ENCODE results near the gene TIAM2. TPM values are rescaled to one million over a fixed set of nuclear protein-coding genes. Genes with fewer than 3 reads are reported as not detected.

The TIAM2 gene
- total RNA-seq, 2 experiments from 2014 or later: 5.4 to 6.2 TPM

GRCh38 chr6:155275808-155276480 is 280.8 kb downstream of the TIAM2 start:
- CTCF ChIA-PET (ENCODE audit: unreplicated experiment): interaction anchor here (0.5 kb wide), 1 partner anchor 63 kb away, joined by 3 read pairs; no protein-coding TSS in a partner anchor
- Histone ChIP-seq H3K9me3 (ENCODE audit: low read length) (no peaks in the 10 kb centered on the region), H3K4me2 (ENCODE audit: low read length) (no peak overlapping the region), H2AFZ (ENCODE audit: low read length) (no peak overlapping the region), H3K36me3 (ENCODE audit: insufficient read depth, low read length) (peaks cover 90% of the 10 kb centered on the region), H3K4me1 (ENCODE audit: insufficient read depth, low read length, poor library complexity, severe bottlenecking) (no peaks in the 10 kb centered on the region), H3K79me2 (ENCODE audit: insufficient read depth, low read depth, low read length) (no peaks in the 10 kb centered on the region), H3K9me2 (ENCODE audit: insufficient read depth, low read length) (no peaks in the 10 kb centered on the region), H3K4me3 (ENCODE audit: low read depth, low read length, poor library complexity, severe bottlenecking) (no peak overlapping the region), H4K20me1 (ENCODE audit: insufficient read depth, low read length) (no peaks in the 10 kb centered on the region), H3K27ac (ENCODE audit: low read depth, low read length, poor library complexity, severe bottlenecking) (no peak overlapping the region)
- no peak for DNase-seq (ENCODE audit: low spot score)
- POLR2A ChIA-PET: interaction anchor here (0.6 to 1.6 kb wide), 5 partner anchors 11 to 1590 kb away, joined by 3 to 4 read pairs (median 4); no protein-coding TSS in a partner anchor
- no TSS peak for BruUV-seq (replicated peaks)
- intact Hi-C loops (cut with micrococcal nuclease; ENCODE audit: unreplicated experiment): no loop called here
- TF ChIP-seq EZH2phosphoT487 (IDR thresholded peaks at IDR 0.05; ENCODE audit: borderline replicate concordance, low read depth, low read length) (no peak), CTCF (conservative IDR thresholded peaks at IDR 0.05; ENCODE audit: low read length) (no peak)

GRCh38 chr6:155276638-155277037 is 281.5 kb downstream of the TIAM2 start:
- Histone ChIP-seq H3K9me3 (ENCODE audit: low read length) (no peaks in the 10 kb centered on the region), H3K27ac (ENCODE audit: low read depth, low read length, poor library complexity, severe bottlenecking) (no peak overlapping the region), H3K9me2 (ENCODE audit: insufficient read depth, low read length) (no peaks in the 10 kb centered on the region), H3K36me3 (ENCODE audit: insufficient read depth, low read length) (peaks cover 89% of the 10 kb centered on the region), H3K4me1 (ENCODE audit: insufficient read depth, low read length, poor library complexity, severe bottlenecking) (no peaks in the 10 kb centered on the region), H2AFZ (ENCODE audit: low read length) (no peak overlapping the region), H3K4me2 (ENCODE audit: low read length) (no peak overlapping the region), H3K79me2 (ENCODE audit: insufficient read depth, low read depth, low read length) (no peaks in the 10 kb centered on the region), H4K20me1 (ENCODE audit: insufficient read depth, low read length) (no peaks in the 10 kb centered on the region), H3K4me3 (ENCODE audit: low read depth, low read length, poor library complexity, severe bottlenecking) (no peak overlapping the region)
- POLR2A ChIA-PET: interaction anchor here (0.5 to 1.6 kb wide), 11 partner anchors 10 to 1589 kb away, joined by 3 to 6 read pairs (median 4); no protein-coding TSS in a partner anchor
- TF ChIP-seq CTCF (conservative IDR thresholded peaks at IDR 0.05; ENCODE audit: low read length): no peak
- no peak for TF ChIP-seq EZH2phosphoT487 (IDR thresholded peaks at IDR 0.05; ENCODE audit: borderline replicate concordance, low read depth, low read length)
- DNase-seq (ENCODE audit: low spot score): no peak
- CTCF ChIA-PET (ENCODE audit: unreplicated experiment): no interaction called here
- no TSS peak for BruUV-seq (replicated peaks)
- intact Hi-C loops (cut with micrococcal nuclease; ENCODE audit: unreplicated experiment): no loop called here
